Measurements from ENCODE around the gene AFG3L2.
A peak's percentile ranks its signal among the peaks of the same experiment; 100 is the strongest.
"Not testable (repeated sequence)": the region's sequence is repeated elsewhere in the genome, so short reads cannot be mapped to it uniquely, and the experiment has no call there.

The AFG3L2 gene

GRCh38 chr18:12403601-12404506, 26.8 kb upstream of the AFG3L2 start:
- DNase-seq = no peak
- in situ Hi-C loops (cut with MboI; ENCODE audit: low pct_unique_long_range_greater_than_20kb, low sequenced_read_pairs) = loop anchor here (25.0 kb wide), 1 partner anchor 533 kb away; the partner anchor contains the start of gene SEH1L

GRCh38 chr18:12401881-12402280, 24.9 kb upstream of the AFG3L2 start:
- in situ Hi-C loops (cut with MboI; ENCODE audit: low pct_unique_long_range_greater_than_20kb, low sequenced_read_pairs) = loop anchor here (25.0 kb wide), 1 partner anchor 535 kb away; the partner anchor contains the start of gene SEH1L
- no peak for DNase-seq

GRCh38 chr18:12399231-12399630, 22.2 kb upstream of the AFG3L2 start:
- in situ Hi-C loops (cut with MboI; ENCODE audit: low pct_unique_long_range_greater_than_20kb, low sequenced_read_pairs) = loop anchor here (25.0 kb wide), 1 partner anchor 263 kb away; the partner anchor contains the start of gene SPIRE1
- no peak for DNase-seq

DNA sequence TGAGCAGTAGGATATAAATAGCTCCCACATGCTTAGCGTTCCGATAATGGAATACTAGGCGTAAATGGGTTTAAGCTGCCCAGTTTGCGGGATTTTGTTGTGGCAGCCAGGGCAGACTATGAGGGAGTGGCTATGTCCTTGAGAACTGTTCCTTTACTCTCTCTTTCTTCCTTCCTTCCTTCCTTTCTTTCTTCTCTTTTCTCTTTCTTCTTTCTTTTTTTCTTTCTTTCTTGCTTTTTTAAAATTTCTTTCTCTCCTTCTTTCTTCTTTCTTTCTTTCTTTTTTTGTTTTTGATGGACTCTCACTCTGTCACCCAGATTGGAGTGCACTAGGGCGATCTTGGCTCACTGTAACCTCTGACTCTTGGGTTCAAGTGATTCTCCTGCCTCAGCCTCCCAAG, 21.6 kb upstream of the AFG3L2 start:
- no peak for DNase-seq
- in situ Hi-C loops (cut with MboI; ENCODE audit: low pct_unique_long_range_greater_than_20kb, low sequenced_read_pairs) = loop anchor here (25.0 kb wide), 1 partner anchor 264 kb away; the partner anchor contains the start of gene SPIRE1

GRCh38 chr18:12397793-12398192, 20.8 kb upstream of the AFG3L2 start:
- in situ Hi-C loops (cut with MboI; ENCODE audit: low pct_unique_long_range_greater_than_20kb, low sequenced_read_pairs) = loop anchor here (25.0 kb wide), 1 partner anchor 265 kb away; the partner anchor contains the start of gene SPIRE1
- DNase-seq = no peak

GRCh38 chr18:12397254-12397653, 20.2 kb upstream of the AFG3L2 start:
- DNase-seq = no peak
- in situ Hi-C loops (cut with MboI; ENCODE audit: low pct_unique_long_range_greater_than_20kb, low sequenced_read_pairs) = loop anchor here (25.0 kb wide), 1 partner anchor 265 kb away; the partner anchor contains the start of gene SPIRE1

- in situ Hi-C loops (cut with MboI; ENCODE audit: low pct_unique_long_range_greater_than_20kb, low sequenced_read_pairs) = loop anchor here (25.0 kb wide), 1 partner anchor 268 kb away; the partner anchor contains the start of gene SPIRE1
Observed at GRCh38 chr18:12394428-12394827, 17.4 kb upstream of the AFG3L2 start.

DNA sequence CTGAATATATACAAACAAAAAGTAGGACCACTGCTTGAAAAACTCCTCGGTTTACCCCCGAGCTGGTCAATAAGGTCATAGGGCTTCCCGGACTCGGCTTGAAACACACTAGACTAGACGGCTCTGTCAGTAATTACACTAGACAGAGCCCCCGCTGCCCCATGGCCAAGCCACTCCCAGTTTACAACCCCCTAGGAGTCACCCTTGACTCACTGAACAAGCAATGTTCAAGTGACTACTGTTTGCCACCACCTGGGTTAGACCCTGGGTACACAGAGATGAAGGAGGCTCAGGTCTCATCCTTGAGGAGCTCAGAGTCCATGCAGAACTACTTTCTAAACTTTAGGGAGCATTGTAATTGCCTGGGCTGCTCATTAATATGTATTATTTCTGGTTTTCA, 17.0 kb upstream of the AFG3L2 start:
- in situ Hi-C loops (cut with MboI; ENCODE audit: low pct_unique_long_range_greater_than_20kb, low sequenced_read_pairs) = loop anchor here (25.0 kb wide), 1 partner anchor 268 kb away; the partner anchor contains the start of gene SPIRE1
- no peak for DNase-seq

More at GRCh38 chr18:12394428-12394827, 17.4 kb upstream of the AFG3L2 start:
- DNase-seq = peak; percentile 55

GRCh38 chr18:12393510-12393909, 16.5 kb upstream of the AFG3L2 start:
- in situ Hi-C loops (cut with MboI; ENCODE audit: low pct_unique_long_range_greater_than_20kb, low sequenced_read_pairs) = loop anchor here (25.0 kb wide), 1 partner anchor 269 kb away; the partner anchor contains the start of gene SPIRE1
- DNase-seq = no peak

DNA sequence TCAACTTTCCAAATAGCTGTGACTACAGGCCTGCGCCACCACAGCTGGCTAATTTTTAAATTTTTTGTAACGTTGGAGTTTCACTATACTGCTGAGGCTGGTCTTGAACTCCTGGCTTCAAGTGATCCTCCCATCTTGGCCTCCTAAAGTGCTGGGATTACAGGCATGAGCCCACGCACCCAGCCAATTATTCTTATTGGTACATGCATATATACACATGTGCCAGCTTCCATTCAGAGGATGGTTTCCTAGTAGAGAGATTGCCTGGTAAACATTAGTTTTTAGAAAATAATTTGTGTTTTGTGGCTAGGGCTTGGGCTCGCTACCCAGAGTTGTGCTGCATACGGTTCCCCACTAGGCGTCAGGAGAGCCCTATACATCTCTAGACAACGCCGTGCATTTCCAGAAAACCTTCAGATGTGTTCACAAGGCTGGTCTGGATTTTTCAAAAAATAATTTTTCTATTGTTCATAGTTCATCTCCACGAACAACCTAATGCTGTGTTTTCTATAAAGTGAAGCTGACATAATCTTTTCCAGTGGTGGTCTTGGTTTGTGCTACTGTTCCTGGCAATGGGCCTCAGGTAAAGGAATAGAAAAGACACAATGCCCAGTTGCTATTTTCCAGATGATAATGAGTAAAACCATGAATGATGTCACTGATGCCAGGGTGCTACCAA, 14.6 kb upstream of the AFG3L2 start:
- in situ Hi-C loops (cut with MboI; ENCODE audit: low pct_unique_long_range_greater_than_20kb, low sequenced_read_pairs) = loop anchor here (25.0 kb wide), 1 partner anchor 271 kb away; the partner anchor contains the start of gene SPIRE1
- peak; percentile 71 for DNase-seq

GRCh38 chr18:12388442-12388841, 11.4 kb upstream of the AFG3L2 start:
- in situ Hi-C loops (cut with MboI; ENCODE audit: low pct_unique_long_range_greater_than_20kb, low sequenced_read_pairs) = loop anchor here (25.0 kb wide), 1 partner anchor 274 kb away; the partner anchor contains the start of gene SPIRE1
- DNase-seq = no peak

- DNase-seq = no peak
- in situ Hi-C loops (cut with MboI; ENCODE audit: low pct_unique_long_range_greater_than_20kb, low sequenced_read_pairs) = loop anchor here (25.0 kb wide), 1 partner anchor 278 kb away; the partner anchor contains the start of gene SPIRE1
Observed at GRCh38 chr18:12384261-12384660, 7.2 kb upstream of the AFG3L2 start.

GRCh38 chr18:12383759-12384158, 6.7 kb upstream of the AFG3L2 start:
- DNase-seq = not testable (repeated sequence)
- in situ Hi-C loops (cut with MboI; ENCODE audit: low pct_unique_long_range_greater_than_20kb, low sequenced_read_pairs) = loop anchor here (25.0 kb wide), 1 partner anchor 279 kb away; the partner anchor contains the start of gene SPIRE1

- DNase-seq = not testable (repeated sequence)
- in situ Hi-C loops (cut with MboI; ENCODE audit: low pct_unique_long_range_greater_than_20kb, low sequenced_read_pairs) = loop anchor here (25.0 kb wide), 1 partner anchor 280 kb away; the partner anchor contains the start of gene SPIRE1
Observed at GRCh38 chr18:12382221-12382814, 5.3 kb upstream of the AFG3L2 start.

GRCh38 chr18:12378198-12378558, 1.2 kb upstream of the AFG3L2 start:
- peak; percentile 24 for DNase-seq
- in situ Hi-C loops (cut with MboI; ENCODE audit: low pct_unique_long_range_greater_than_20kb, low sequenced_read_pairs) = loop anchor here (25.0 kb wide), 1 partner anchor 284 kb away; the partner anchor contains the start of gene SPIRE1

- DNase-seq = peak; percentile 97
Observed at GRCh38 chr18:12377556-12378197, 650 bp upstream of the AFG3L2 start.

DNA sequence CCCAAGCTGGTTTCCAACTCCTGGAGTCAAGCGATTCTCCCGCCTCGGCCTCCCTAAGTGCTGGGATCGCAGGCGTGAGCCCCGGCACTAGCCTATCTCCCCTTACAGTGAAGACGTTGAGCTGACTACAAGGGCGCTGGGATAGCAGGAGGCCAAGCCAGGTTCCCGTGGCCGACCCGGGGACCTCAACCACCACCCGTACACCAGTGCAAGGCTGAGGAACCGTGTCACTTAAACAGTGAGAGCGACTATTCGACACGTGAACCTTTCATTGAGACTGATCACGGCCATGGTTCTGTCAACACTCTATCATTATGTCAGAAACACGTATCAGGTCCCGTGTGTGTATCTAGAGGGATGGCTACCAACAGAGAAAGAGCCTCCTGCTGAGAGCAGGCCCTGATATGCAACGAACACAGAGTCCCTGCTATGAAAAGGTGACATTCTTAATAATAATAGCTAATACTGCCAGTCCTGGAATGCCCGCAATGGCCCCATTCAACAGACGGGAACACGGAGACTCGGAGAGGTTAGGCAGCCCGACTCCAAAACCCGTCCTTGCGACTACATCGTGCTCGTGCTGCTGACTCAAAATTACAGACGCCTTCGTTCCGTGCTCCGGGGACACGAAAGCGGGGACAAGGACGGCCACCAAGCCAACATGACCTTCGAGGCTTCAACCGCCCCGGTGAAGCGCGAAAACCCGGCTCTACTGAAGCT, 833 bp downstream of the AFG3L2 start:
- in situ Hi-C loops (cut with MboI; ENCODE audit: low pct_unique_long_range_greater_than_20kb, low sequenced_read_pairs) = loop anchor here (25.0 kb wide), 1 partner anchor 286 kb away; the partner anchor contains the start of gene SPIRE1
- peak; percentile 53 for DNase-seq

More at GRCh38 chr18:12377556-12378197, 650 bp upstream of the AFG3L2 start:
- in situ Hi-C loops (cut with MboI; ENCODE audit: low pct_unique_long_range_greater_than_20kb, low sequenced_read_pairs) = loop anchor here (25.0 kb wide), 1 partner anchor 285 kb away; the partner anchor contains the start of gene SPIRE1
